Natural killer cell (primary cell): ENCODE results near the gene SERPIND1. TPM values are rescaled to one million over a fixed set of nuclear protein-coding genes. Genes with fewer than 3 reads are reported as not detected.

Experiments used
- ATAC-seq, 3 donors: fragments of 150-1000 bp in 2 of 3; fragments of 200-7000 bp in 1 of 3; cut with Tn5 transposase; 1 replicate in 1 of 3; 2 replicates in 2 of 3; pipeline ENCODE4 v1.10.0; 2021; ENCODE audit warnings: mild to moderate bottlenecking in 2 of 3, moderate library complexity in 2 of 3
- DNase-seq, 2 donors: peaks; one replicate each; pipeline versions ENCODE4 v3.0.0 to v3.0.0-alpha.2; 2013 to 2021; ENCODE audit warnings: mixed read lengths in 1 of 2
- H3K27ac ChIP-seq: one replicate; pipeline ENCODE4 v1.5.1; 2013; ENCODE audit warnings: mild to moderate bottlenecking, low read length
- H3K27me3 ChIP-seq: one replicate; pipeline ENCODE4 v1.6.1; 2013; ENCODE audit warnings: low read length; ENCODE audit not compliant: control insufficient read depth, insufficient read depth
- H3K36me3 ChIP-seq: one replicate; pipeline ENCODE4 v1.6.1; 2013; ENCODE audit warnings: low read length; ENCODE audit not compliant: control insufficient read depth, insufficient read depth
- H3K4me1 ChIP-seq: one replicate; pipeline ENCODE4 v1.6.1; 2013; ENCODE audit warnings: low read length; ENCODE audit not compliant: control insufficient read depth, insufficient read depth
- H3K4me3 ChIP-seq: one replicate; pipeline ENCODE4 v1.5.1; 2013; ENCODE audit warnings: low read length
- H3K9me3 ChIP-seq: one replicate; pipeline ENCODE4 v1.6.1; 2013; ENCODE audit warnings: low read length; ENCODE audit not compliant: control insufficient read depth, insufficient read depth
- H3K27ac Mint-ChIP-seq, 2 donors: one replicate each; pipeline ENCODE4 v1.8.0; 2022; ENCODE audit warnings: mild to moderate bottlenecking in 2 of 2, mixed read lengths in 2 of 2, moderate library complexity in 1 of 2
- H3K27me3 Mint-ChIP-seq, 2 donors: one replicate each; pipeline ENCODE4 v1.8.0; 2022; ENCODE audit warnings: low read depth in 2 of 2, mixed read lengths in 2 of 2
- H3K36me3 Mint-ChIP-seq: one replicate; pipeline ENCODE4 v1.8.0; 2022; ENCODE audit warnings: mixed read lengths
- H3K4me1 Mint-ChIP-seq, 2 donors: one replicate each; pipeline ENCODE4 v1.8.0; 2022; ENCODE audit warnings: mixed read lengths in 2 of 2
- H3K4me3 Mint-ChIP-seq: one replicate; pipeline ENCODE4 v1.8.0; 2022; ENCODE audit warnings: mild to moderate bottlenecking, moderate library complexity, mixed read lengths
- H3K9me3 Mint-ChIP-seq, 2 donors: one replicate each; pipeline ENCODE4 v1.8.0; 2022; ENCODE audit warnings: mixed read lengths in 2 of 2
- WGBS: methylation state at CpG from one replicate; pipeline ENCODE4 v1.1.7; 2013; ENCODE audit warnings: missing lambda C conversion rate; ENCODE audit not compliant: insufficient coverage; 5-methylcytosine and 5-hydroxymethylcytosine counted together
- intact Hi-C: fragments of 100-400 bp; cut with micrococcal nuclease; formaldehyde crosslinking; loops from one replicate; pipeline ENCODE4 v1.14.2; 2022
- total RNA-seq, 4 donors: library from RNA; stranded (reverse); fragments of 120-200 nt in 1 of 4; gene quantifications; one replicate each; pipeline versions ENCODE4 v1.2.3 to v1.2.4, GENCODE V29; 2013 to 2022
- TF ChIP-seq, protein P1 (sequence below): fragments of 200-600 bp; IDR thresholded peaks from one replicate; pipeline ENCODE4 v1.8.0; 2022; ENCODE audit warnings: antibody characterized with exemption

Gene SERPIND1
- total RNA-seq, 3 donors from 2014 or later (not counting 1 experiment from before 2014, with no cell fraction given), result 0.43 TPM; not detected in 2

DNA sequence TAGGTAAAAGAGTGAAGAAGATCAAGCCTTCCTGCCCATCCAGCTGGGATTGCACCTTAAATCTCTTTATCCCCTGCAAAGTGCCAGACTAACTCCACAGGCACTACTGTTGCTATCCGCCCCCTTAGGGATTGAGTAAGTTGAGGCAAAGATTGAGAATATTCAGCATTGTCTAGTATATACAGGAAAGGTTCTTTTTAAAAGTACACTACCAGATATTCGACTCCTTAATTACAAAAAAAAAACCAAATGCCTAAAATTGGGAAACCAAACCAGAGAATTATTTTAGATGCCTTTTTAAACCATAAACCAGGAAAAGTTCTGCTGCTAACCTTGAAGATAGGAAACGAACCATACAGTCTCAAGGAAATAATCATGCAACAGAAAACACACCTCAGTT is 11.5 kb downstream of the SERPIND1 start:
- no peaks in the 10 kb centered on the region for H3K36me3 Mint-ChIP-seq

DNA sequence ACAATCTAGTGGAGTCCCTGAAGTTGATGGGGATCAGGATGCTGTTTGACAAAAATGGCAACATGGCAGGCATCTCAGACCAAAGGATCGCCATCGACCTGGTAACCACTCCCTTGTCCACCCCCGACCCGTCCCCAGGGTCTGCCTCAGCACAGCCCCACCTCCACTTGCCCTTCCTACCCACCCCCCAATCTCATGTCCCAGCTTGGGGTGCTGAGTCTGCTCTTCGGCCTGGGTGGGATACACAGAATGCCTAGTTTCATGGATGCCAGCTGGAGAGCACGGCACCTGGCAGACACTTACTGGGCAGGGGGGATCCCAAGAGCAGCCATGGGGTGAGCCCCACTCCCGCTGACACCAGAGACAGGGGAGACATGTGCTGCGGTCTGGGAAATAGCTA is 12.1 kb downstream of the SERPIND1 start:
- H3K4me1 Mint-ChIP-seq, result no peaks in the 10 kb centered on the region
- intact Hi-C loops, result no loop called here
- H3K4me3 ChIP-seq, result no peak overlapping the region
- H3K27me3 ChIP-seq, result no peaks in the 10 kb centered on the region
- no peak overlapping the region for H3K27ac Mint-ChIP-seq
- H3K36me3 Mint-ChIP-seq, result no peaks in the 10 kb centered on the region
- WGBS, result 97% methylated on average over 8 of the region's 8 CpGs
- H3K27me3 Mint-ChIP-seq, result no peaks in the 10 kb centered on the region
- DNase-seq (no peak), ATAC-seq (no peak)
- peaks cover 48% of the 10 kb centered on the region for H3K36me3 ChIP-seq
- no peaks in the 10 kb centered on the region for H3K9me3 ChIP-seq
- no peak overlapping the region for H3K4me3 Mint-ChIP-seq
- H3K4me1 ChIP-seq, result no peaks in the 10 kb centered on the region
- no peak overlapping the region for H3K27ac ChIP-seq
- no peaks in the 10 kb centered on the region for H3K9me3 Mint-ChIP-seq
- TF ChIP-seq, protein P1, sequence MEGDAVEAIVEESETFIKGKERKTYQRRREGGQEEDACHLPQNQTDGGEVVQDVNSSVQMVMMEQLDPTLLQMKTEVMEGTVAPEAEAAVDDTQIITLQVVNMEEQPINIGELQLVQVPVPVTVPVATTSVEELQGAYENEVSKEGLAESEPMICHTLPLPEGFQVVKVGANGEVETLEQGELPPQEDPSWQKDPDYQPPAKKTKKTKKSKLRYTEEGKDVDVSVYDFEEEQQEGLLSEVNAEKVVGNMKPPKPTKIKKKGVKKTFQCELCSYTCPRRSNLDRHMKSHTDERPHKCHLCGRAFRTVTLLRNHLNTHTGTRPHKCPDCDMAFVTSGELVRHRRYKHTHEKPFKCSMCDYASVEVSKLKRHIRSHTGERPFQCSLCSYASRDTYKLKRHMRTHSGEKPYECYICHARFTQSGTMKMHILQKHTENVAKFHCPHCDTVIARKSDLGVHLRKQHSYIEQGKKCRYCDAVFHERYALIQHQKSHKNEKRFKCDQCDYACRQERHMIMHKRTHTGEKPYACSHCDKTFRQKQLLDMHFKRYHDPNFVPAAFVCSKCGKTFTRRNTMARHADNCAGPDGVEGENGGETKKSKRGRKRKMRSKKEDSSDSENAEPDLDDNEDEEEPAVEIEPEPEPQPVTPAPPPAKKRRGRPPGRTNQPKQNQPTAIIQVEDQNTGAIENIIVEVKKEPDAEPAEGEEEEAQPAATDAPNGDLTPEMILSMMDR, result no peak

More for the DNA sequence above, 11.5 kb downstream of the SERPIND1 start:
- Mint-ChIP-seq H3K27me3 (no peaks in the 10 kb centered on the region), H3K27ac (peak overlapping the region in 1 of 2 donors; percentile 29), H3K4me1 (no peaks in the 10 kb centered on the region), H3K4me3 (no peak overlapping the region), H3K9me3 (no peaks in the 10 kb centered on the region)
- TF ChIP-seq, protein P1, result no peak
- no peaks in the 10 kb centered on the region for H3K4me1 ChIP-seq
- H3K4me3 ChIP-seq, result no peak overlapping the region
- no peak for ATAC-seq
- intact Hi-C loops, result no loop called here
- no peak for DNase-seq
- 100% methylated on average over 2 of the region's 3 CpGs for WGBS
- H3K36me3 ChIP-seq, result peaks cover 46% of the 10 kb centered on the region
- H3K27ac ChIP-seq, result no peak overlapping the region
- H3K9me3 ChIP-seq, result no peaks in the 10 kb centered on the region
- H3K27me3 ChIP-seq, result no peaks in the 10 kb centered on the region

DNA sequence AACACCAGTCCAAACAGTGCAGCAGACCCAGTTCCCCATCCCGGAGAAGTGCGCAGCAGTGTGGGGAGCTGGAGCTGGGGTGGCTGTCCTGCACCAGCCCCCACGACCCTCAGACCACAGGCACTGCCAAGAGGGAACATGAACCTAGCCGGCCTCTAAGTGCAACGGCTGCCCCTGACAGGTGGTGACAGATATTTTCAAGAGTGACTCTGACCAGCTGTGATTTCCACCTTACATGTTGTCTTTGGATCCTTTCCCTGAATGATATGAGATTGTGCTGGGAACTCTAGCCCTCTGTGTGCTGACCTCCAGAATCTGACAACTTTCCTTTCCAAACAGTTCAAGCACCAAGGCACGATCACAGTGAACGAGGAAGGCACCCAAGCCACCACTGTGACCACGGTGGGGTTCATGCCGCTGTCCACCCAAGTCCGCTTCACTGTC is 12.6 kb downstream of the SERPIND1 start:
- WGBS, result 96% methylated on average over 10 of the region's 10 CpGs
- H3K27ac Mint-ChIP-seq, result no peak overlapping the region

DNA sequence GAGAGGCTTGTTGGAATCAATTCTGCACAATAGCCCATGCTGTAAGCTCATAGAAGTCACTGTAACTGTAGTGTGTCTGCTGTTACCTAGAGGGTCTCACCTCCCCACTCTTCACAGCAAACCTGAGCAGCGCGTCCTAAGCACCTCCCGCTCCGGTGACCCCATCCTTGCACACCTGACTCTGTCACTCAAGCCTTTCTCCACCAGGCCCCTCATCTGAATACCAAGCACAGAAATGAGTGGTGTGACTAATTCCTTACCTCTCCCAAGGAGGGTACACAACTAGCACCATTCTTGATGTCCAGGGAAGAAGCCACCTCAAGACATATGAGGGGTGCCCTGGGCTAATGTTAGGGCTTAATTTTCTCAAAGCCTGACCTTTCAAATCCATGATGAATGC is 13.3 kb downstream of the SERPIND1 start:
- no peaks in the 10 kb centered on the region for H3K4me1 ChIP-seq
- ATAC-seq, result no peak
- Mint-ChIP-seq H3K27me3 (no peaks in the 10 kb centered on the region), H3K4me1 (peaks cover 0 to 1% of the 10 kb centered on the region in 2 donors), H3K36me3 (no peaks in the 10 kb centered on the region), H3K9me3 (no peaks in the 10 kb centered on the region), H3K4me3 (no peak overlapping the region), H3K27ac (no peak overlapping the region)
- no peak overlapping the region for H3K27ac ChIP-seq
- no peak for DNase-seq
- H3K36me3 ChIP-seq, result peaks cover 52% of the 10 kb centered on the region
- H3K27me3 ChIP-seq, result no peaks in the 10 kb centered on the region
- H3K4me3 ChIP-seq, result no peak overlapping the region
- intact Hi-C loops, result no loop called here
- TF ChIP-seq, protein P1, result no peak
- 98% methylated on average over 4 of the region's 4 CpGs for WGBS
- no peaks in the 10 kb centered on the region for H3K9me3 ChIP-seq

More for the DNA sequence above, 12.6 kb downstream of the SERPIND1 start:
- H3K9me3 Mint-ChIP-seq, result no peaks in the 10 kb centered on the region
- TF ChIP-seq, protein P1, result no peak
- H3K4me1 Mint-ChIP-seq, result no peaks in the 10 kb centered on the region
- H3K27ac ChIP-seq, result no peak overlapping the region
- ATAC-seq (no peak), DNase-seq (no peak)
- no peak overlapping the region for H3K4me3 ChIP-seq
- H3K36me3 ChIP-seq, result peaks cover 50% of the 10 kb centered on the region
- no peak overlapping the region for H3K4me3 Mint-ChIP-seq
- H3K27me3 ChIP-seq, result no peaks in the 10 kb centered on the region
- H3K27me3 Mint-ChIP-seq, result no peaks in the 10 kb centered on the region
- H3K9me3 ChIP-seq, result no peaks in the 10 kb centered on the region
- no peaks in the 10 kb centered on the region for H3K36me3 Mint-ChIP-seq
- intact Hi-C loops, result no loop called here
- H3K4me1 ChIP-seq, result no peaks in the 10 kb centered on the region
